ENCODE data around the gene MTFMT. TPM values are rescaled to one million over a fixed set of nuclear protein-coding genes. Genes with fewer than 3 reads are reported as not detected.

MTFMT gene
- total RNA-seq, 1 donor = 7.8 TPM

- no peaks in the 10 kb centered on the region for H3K4me1 ChIP-seq (ENCODE audit: insufficient read depth, low read length)
- H3K4me3 ChIP-seq (ENCODE audit: low read length) = no peak overlapping the region
- H3K27me3 ChIP-seq (ENCODE audit: insufficient read depth, low read length) = peaks cover 37% of the 10 kb centered on the region
- H3K9me3 ChIP-seq (ENCODE audit: low read depth, low read length) = no peaks in the 10 kb centered on the region
These were observed 37.8 kb upstream of the MTFMT start for GRCh38 chr15:65067317-65067644.

GRCh38 chr15:65066635-65067316 is 37.3 kb upstream of the MTFMT start:
- Histone ChIP-seq H3K4me3 (ENCODE audit: low read length) (no peak overlapping the region), H3K27me3 (ENCODE audit: insufficient read depth, low read length) (peaks cover 37% of the 10 kb centered on the region), H3K4me1 (ENCODE audit: insufficient read depth, low read length) (no peaks in the 10 kb centered on the region), H3K9me3 (ENCODE audit: low read depth, low read length) (no peaks in the 10 kb centered on the region)

- H3K9me3 ChIP-seq (ENCODE audit: low read depth, low read length) = no peaks in the 10 kb centered on the region
- no peaks in the 10 kb centered on the region for H3K4me1 ChIP-seq (ENCODE audit: insufficient read depth, low read length)
- H3K27me3 ChIP-seq (ENCODE audit: insufficient read depth, low read length) = peaks cover 37% of the 10 kb centered on the region
- H3K4me3 ChIP-seq (ENCODE audit: low read length) = no peak overlapping the region
These were observed 36.7 kb upstream of the MTFMT start for GRCh38 chr15:65066001-65066634.

GRCh38 chr15:65062726-65063125 is 33.3 kb upstream of the MTFMT start:
- Histone ChIP-seq H3K4me1 (ENCODE audit: insufficient read depth, low read length) (no peaks in the 10 kb centered on the region), H3K4me3 (ENCODE audit: low read length) (no peak overlapping the region), H3K9me3 (ENCODE audit: low read depth, low read length) (no peaks in the 10 kb centered on the region), H3K27me3 (ENCODE audit: insufficient read depth, low read length) (peaks cover 26% of the 10 kb centered on the region)

- no peaks in the 10 kb centered on the region for H3K4me1 ChIP-seq (ENCODE audit: insufficient read depth, low read length)
- H3K27me3 ChIP-seq (ENCODE audit: insufficient read depth, low read length) = peaks cover 22% of the 10 kb centered on the region
- no peaks in the 10 kb centered on the region for H3K9me3 ChIP-seq (ENCODE audit: low read depth, low read length)
- H3K4me3 ChIP-seq (ENCODE audit: low read length) = no peak overlapping the region
These were observed 32.6 kb upstream of the MTFMT start for GRCh38 chr15:65062061-65062460.

GRCh38 chr15:65060641-65061397 is 31.4 kb upstream of the MTFMT start:
- no peaks in the 10 kb centered on the region for H3K9me3 ChIP-seq (ENCODE audit: low read depth, low read length)
- H3K27me3 ChIP-seq (ENCODE audit: insufficient read depth, low read length) = peaks cover 10% of the 10 kb centered on the region
- no peak overlapping the region for H3K4me3 ChIP-seq (ENCODE audit: low read length)
- no peaks in the 10 kb centered on the region for H3K4me1 ChIP-seq (ENCODE audit: insufficient read depth, low read length)

- H3K4me1 ChIP-seq (ENCODE audit: insufficient read depth, low read length) = no peaks in the 10 kb centered on the region
- no peak overlapping the region for H3K4me3 ChIP-seq (ENCODE audit: low read length)
- H3K9me3 ChIP-seq (ENCODE audit: low read depth, low read length) = no peaks in the 10 kb centered on the region
- peaks cover 2% of the 10 kb centered on the region for H3K27me3 ChIP-seq (ENCODE audit: insufficient read depth, low read length)
These were observed 30.6 kb upstream of the MTFMT start for GRCh38 chr15:65059931-65060596.

- no peaks in the 10 kb centered on the region for H3K9me3 ChIP-seq (ENCODE audit: low read depth, low read length)
- no peaks in the 10 kb centered on the region for H3K27me3 ChIP-seq (ENCODE audit: insufficient read depth, low read length)
- H3K4me1 ChIP-seq (ENCODE audit: insufficient read depth, low read length) = no peaks in the 10 kb centered on the region
- H3K4me3 ChIP-seq (ENCODE audit: low read length) = no peak overlapping the region
These were observed 29.9 kb upstream of the MTFMT start for GRCh38 chr15:65059369-65059750.

- Histone ChIP-seq H3K27me3 (ENCODE audit: insufficient read depth, low read length) (no peaks in the 10 kb centered on the region), H3K4me3 (ENCODE audit: low read length) (no peak overlapping the region), H3K9me3 (ENCODE audit: low read depth, low read length) (no peaks in the 10 kb centered on the region), H3K4me1 (ENCODE audit: insufficient read depth, low read length) (no peaks in the 10 kb centered on the region)
These were observed 29.2 kb upstream of the MTFMT start for GRCh38 chr15:65058394-65059368.

GRCh38 chr15:65057549-65057940 is 28.1 kb upstream of the MTFMT start:
- Histone ChIP-seq H3K9me3 (ENCODE audit: low read depth, low read length) (no peaks in the 10 kb centered on the region), H3K4me1 (ENCODE audit: insufficient read depth, low read length) (no peaks in the 10 kb centered on the region), H3K4me3 (ENCODE audit: low read length) (no peak overlapping the region)

GRCh38 chr15:65056868-65057548 is 27.6 kb upstream of the MTFMT start:
- no peaks in the 10 kb centered on the region for H3K27me3 ChIP-seq (ENCODE audit: insufficient read depth, low read length)
- H3K4me3 ChIP-seq (ENCODE audit: low read length) = no peak overlapping the region
- no peaks in the 10 kb centered on the region for H3K9me3 ChIP-seq (ENCODE audit: low read depth, low read length)
- no peaks in the 10 kb centered on the region for H3K4me1 ChIP-seq (ENCODE audit: insufficient read depth, low read length)

More at GRCh38 chr15:65057549-65057940, 28.1 kb upstream of the MTFMT start:
- H3K27me3 ChIP-seq (ENCODE audit: insufficient read depth, low read length) = no peaks in the 10 kb centered on the region

GRCh38 chr15:65056106-65056505 is 26.7 kb upstream of the MTFMT start:
- Histone ChIP-seq H3K4me3 (ENCODE audit: low read length) (no peak overlapping the region), H3K9me3 (ENCODE audit: low read depth, low read length) (no peaks in the 10 kb centered on the region), H3K27me3 (ENCODE audit: insufficient read depth, low read length) (no peaks in the 10 kb centered on the region)

GRCh38 chr15:65055201-65055870 is 25.9 kb upstream of the MTFMT start:
- Histone ChIP-seq H3K27me3 (ENCODE audit: insufficient read depth, low read length) (no peaks in the 10 kb centered on the region), H3K4me1 (ENCODE audit: insufficient read depth, low read length) (no peaks in the 10 kb centered on the region), H3K4me3 (ENCODE audit: low read length) (no peak overlapping the region), H3K9me3 (ENCODE audit: low read depth, low read length) (no peaks in the 10 kb centered on the region)

More at GRCh38 chr15:65056106-65056505, 26.7 kb upstream of the MTFMT start:
- H3K4me1 ChIP-seq (ENCODE audit: insufficient read depth, low read length) = no peaks in the 10 kb centered on the region
